22Rv1 (cell line): ENCODE results near the gene MMP23B.

Experiments
- CTCF ChIP-seq: fragments of 450-650 bp; IDR thresholded peaks from 2 replicates; pipeline ENCODE4 v1.5.1; 2017; ENCODE audit warnings: mild to moderate bottlenecking
- ZFX ChIP-seq: fragments of 450-650 bp; IDR thresholded peaks from 2 replicates; pipeline ENCODE4 v1.6.1; 2017; ENCODE audit warnings: antibody characterized with exemption, borderline replicate concordance

- TF ChIP-seq CTCF (no peak), ZFX (no peak)
These were observed 22.0 kb upstream of the MMP23B start for GRCh38 chr1:1609822-1610485.
